K562 (cell line): ENCODE results near the gene UFC1. TPM values are rescaled to one million over a fixed set of nuclear protein-coding genes. Genes with fewer than 3 reads are reported as not detected.

Source experiments
- BDP1 ChIP-seq: IDR thresholded peaks from 3 replicates; pipeline ENCODE4 v1.6.1; 2011; ENCODE audit not compliant: insufficient read length, insufficient read depth
- HNRNPH1 ChIP-seq: fragments of 200-400 bp; formaldehyde crosslinking; optimal IDR thresholded peaks from 2 replicates; pipeline ENCODE3; 2017; ENCODE audit warnings: low read depth, mild to moderate bottlenecking, low read length, moderate library complexity
- KAT2B ChIP-seq: IDR thresholded peaks from one replicate; pipeline ENCODE4 v1.6.1; 2012; ENCODE audit warnings: low read depth, mild to moderate bottlenecking, control low read depth, inconsistent platforms, low read length, moderate library complexity
- MEIS2 ChIP-seq: fragments of 450-650 bp; IDR thresholded peaks from 2 replicates; pipeline ENCODE4 v1.6.1; 2014; ENCODE audit warnings: mild to moderate bottlenecking; ENCODE audit not compliant: partially characterized antibody
- MIER1 ChIP-seq: fragments of 450-650 bp; IDR thresholded peaks from 2 replicates; pipeline ENCODE4 v1.6.1; 2016; ENCODE audit warnings: antibody characterized with exemption, mild to moderate bottlenecking, low read depth
- MTA2 ChIP-seq: fragments of 450-650 bp; IDR thresholded peaks from 2 replicates; pipeline ENCODE4 v1.6.1; 2016; ENCODE audit warnings: low read depth
- NR0B1 ChIP-seq: fragments of 450-650 bp; IDR thresholded peaks from one replicate; pipeline ENCODE4 v1.6.1; 2018; ENCODE audit warnings: mild to moderate bottlenecking, moderate library complexity; ENCODE audit not compliant: partially characterized antibody
- PCBP2 ChIP-seq: fragments of 200-400 bp; formaldehyde crosslinking; IDR thresholded peaks from 2 replicates; pipeline ENCODE4 v1.6.1; 2018; ENCODE audit warnings: low read length, low read depth, mild to moderate bottlenecking, moderate library complexity; ENCODE audit not compliant: poor library complexity, severe bottlenecking
- POLR3G ChIP-seq: IDR thresholded peaks from 2 replicates; pipeline ENCODE4 v1.6.1; 2011; ENCODE audit not compliant: insufficient read length, insufficient replicate concordance; ENCODE audit errors: extremely low read depth
- RERE ChIP-seq: sonication (generic); formaldehyde crosslinking; IDR thresholded peaks from 2 replicates; pipeline ENCODE4 v1.8.0; 2023; ENCODE audit warnings: missing genetic modification reagents, mild to moderate bottlenecking, borderline replicate concordance
- SETDB1 ChIP-seq: IDR thresholded peaks from one replicate; pipeline ENCODE4 v1.6.1; 2012; ENCODE audit warnings: low read length, control low read depth, inconsistent platforms
- TEAD4 ChIP-seq, 2 experiments: sonication (generic) in 1 of 2; formaldehyde crosslinking in 1 of 2; IDR thresholded peaks; 2 replicates each; pipeline versions ENCODE4 v1.6.1 to v1.8.0; 2012 to 2022; ENCODE audit warnings: borderline replicate concordance in 1 of 2, inconsistent platforms in 1 of 2, low read length in 1 of 2, mild to moderate bottlenecking in 1 of 2, missing genetic modification reagents in 1 of 2
- ZKSCAN1 ChIP-seq: fragments of 150-350 bp; IDR thresholded peaks from 2 replicates; pipeline ENCODE4 v1.6.1; 2016; ENCODE audit warnings: low read depth, low read length
- ZNF263 ChIP-seq: sonication (generic); formaldehyde crosslinking; IDR thresholded peaks from 2 replicates; pipeline ENCODE4 v1.8.0; 2022; ENCODE audit warnings: mild to moderate bottlenecking, missing genetic modification reagents, borderline replicate concordance
- polyA plus RNA-seq, 8 experiments: library from polyadenylated mRNA; depleted of rRNA in 4 of 8; stranded (reverse) in 5 of 8; unstranded in 3 of 8; fragments of >200 nt; fragmentation: Nextera tagmentation in 2 of 8; fragmentation: Illumina TruSeq in 1 of 8; extraction: Ambion mirVana in 2 of 8; extraction: Trizol in 1 of 8; gene quantifications; 2 replicates each; pipeline versions ENCODE4 v1.2.1 to v1.2.3, GENCODE V29; 2011 to 2014; ENCODE audit warnings: inconsistent platforms in 1 of 8, missing spikeins in 1 of 8
- total RNA-seq, 7 experiments: library from RNA; depleted of rRNA in 6 of 7; stranded (reverse); fragments of >200 nt in 6 of 7; fragmentation: Illumina TruSeq in 2 of 7; extraction: Trizol in 2 of 7; gene quantifications; 2 replicates each; pipeline versions ENCODE4 v1.2.1 to v1.2.3, GENCODE V29; 2011 to 2021; ENCODE audit warnings: low replicate concordance in 1 of 7
- TF ChIP-seq, protein P1 (sequence below): IDR thresholded peaks from 3 replicates; pipeline ENCODE4 v1.6.1; 2011; ENCODE audit warnings: borderline replicate concordance, mild to moderate bottlenecking, moderate library complexity; ENCODE audit not compliant: insufficient read length; ENCODE audit errors: extremely low read depth

Gene UFC1
- total and polyA plus RNA-seq, 9 of the 15 experiments (the other 6 are each of a cell fraction or from before 2014, with no cell fraction given): 92.8 to 220 (median 161) TPM

- TF ChIP-seq ZNF263: no peak
- TF ChIP-seq TEAD4 (IDR thresholded peaks at IDR 0.05; ENCODE audit: low read length): 0 out of 2 replicates have a peak, but pooled peaks have one; percentile 8
- no peak for TF ChIP-seq TEAD4 (CRISPR knock-in tag; IDR thresholded peaks at IDR 0.05; ENCODE audit: borderline replicate concordance)
- TF ChIP-seq KAT2B: no peak
- TF ChIP-seq BDP1: no peak
- no peak for TF ChIP-seq ZKSCAN1
- TF ChIP-seq SETDB1: peak; percentile 56
- TF ChIP-seq RERE (CRISPR knock-in tag): no peak
- TF ChIP-seq MIER1: no peak
- TF ChIP-seq MEIS2: no peak
- no peak for TF ChIP-seq NR0B1
- TF ChIP-seq, protein P1, sequence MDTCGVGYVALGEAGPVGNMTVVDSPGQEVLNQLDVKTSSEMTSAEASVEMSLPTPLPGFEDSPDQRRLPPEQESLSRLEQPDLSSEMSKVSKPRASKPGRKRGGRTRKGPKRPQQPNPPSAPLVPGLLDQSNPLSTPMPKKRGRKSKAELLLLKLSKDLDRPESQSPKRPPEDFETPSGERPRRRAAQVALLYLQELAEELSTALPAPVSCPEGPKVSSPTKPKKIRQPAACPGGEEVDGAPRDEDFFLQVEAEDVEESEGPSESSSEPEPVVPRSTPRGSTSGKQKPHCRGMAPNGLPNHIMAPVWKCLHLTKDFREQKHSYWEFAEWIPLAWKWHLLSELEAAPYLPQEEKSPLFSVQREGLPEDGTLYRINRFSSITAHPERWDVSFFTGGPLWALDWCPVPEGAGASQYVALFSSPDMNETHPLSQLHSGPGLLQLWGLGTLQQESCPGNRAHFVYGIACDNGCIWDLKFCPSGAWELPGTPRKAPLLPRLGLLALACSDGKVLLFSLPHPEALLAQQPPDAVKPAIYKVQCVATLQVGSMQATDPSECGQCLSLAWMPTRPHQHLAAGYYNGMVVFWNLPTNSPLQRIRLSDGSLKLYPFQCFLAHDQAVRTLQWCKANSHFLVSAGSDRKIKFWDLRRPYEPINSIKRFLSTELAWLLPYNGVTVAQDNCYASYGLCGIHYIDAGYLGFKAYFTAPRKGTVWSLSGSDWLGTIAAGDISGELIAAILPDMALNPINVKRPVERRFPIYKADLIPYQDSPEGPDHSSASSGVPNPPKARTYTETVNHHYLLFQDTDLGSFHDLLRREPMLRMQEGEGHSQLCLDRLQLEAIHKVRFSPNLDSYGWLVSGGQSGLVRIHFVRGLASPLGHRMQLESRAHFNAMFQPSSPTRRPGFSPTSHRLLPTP: no peak
- no peak for TF ChIP-seq HNRNPH1
- TF ChIP-seq MTA2: no peak
- no peak for TF ChIP-seq PCBP2
- no peak for TF ChIP-seq POLR3G
These were observed 48.3 kb downstream of the UFC1 start, which contains the start of gene NDUFS2 (continued) for GRCh38 chr1:161201836-161202712.
